Loucy (cell line): ENCODE measurements around the gene COL13A1.

Source experiments
- CTCF ChIP-seq: fragments of 200-600 bp; sonication (generic); conservative IDR thresholded peaks from 2 replicates; pipeline ENCODE4 v1.5.1; 2014; ENCODE audit warnings: mild to moderate bottlenecking, antibody characterized with exemption, low read length
- EZH2phosphoT487 ChIP-seq: fragments of 200-600 bp; IDR thresholded peaks from 2 replicates; pipeline ENCODE4 v1.6.1; 2018; ENCODE audit warnings: antibody characterized with exemption, mild to moderate bottlenecking, moderate library complexity, borderline replicate concordance

DNA sequence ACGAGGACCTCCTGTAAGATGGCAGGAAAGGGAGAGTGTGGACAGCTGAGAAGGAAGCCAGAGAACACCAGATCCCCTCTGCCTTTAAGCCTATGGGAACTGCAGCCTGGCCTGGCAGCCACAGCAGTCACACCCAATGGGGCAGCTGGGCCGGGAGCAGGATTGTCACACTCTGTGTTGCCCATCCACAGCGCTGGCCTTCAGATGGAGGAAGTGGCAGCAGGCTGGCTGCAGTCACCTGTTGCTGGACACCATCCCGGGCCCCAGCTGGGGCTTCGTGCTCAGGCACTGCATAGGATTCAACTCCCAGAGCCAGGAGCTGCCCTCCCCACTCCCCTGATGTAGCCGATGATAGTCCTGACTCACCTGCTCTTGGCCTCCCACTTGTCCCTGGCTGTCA lies 114.4 kb downstream of the COL13A1 start:
- TF ChIP-seq CTCF, result no peak
- TF ChIP-seq EZH2phosphoT487, result no peak
